Astrocyte of the spinal cord (primary cell): ENCODE measurements around the gene CACNA1F.

ENCODE experiments used
- DNase-seq: peaks from one replicate; pipeline ENCODE4 v3.0.0; 2011; ENCODE audit warnings: low read depth, low spot score
- H3K4me3 ChIP-seq: 2 replicates; pipeline ENCODE4 v1.5.1; 2011; ENCODE audit warnings: low read depth, mild to moderate bottlenecking, low read length, moderate library complexity
- in situ Hi-C: cut with HindIII; loops from 2 replicates; pipeline ENCODE4 v1.10.0; 2017; ENCODE audit warnings: low sequenced_read_pairs
- TF ChIP-seq, protein P1 (sequence below): IDR thresholded peaks from 2 replicates; pipeline ENCODE4 v1.5.1; 2012; ENCODE audit warnings: low read depth, mild to moderate bottlenecking, low read length, inconsistent platforms

CACNA1F gene

DNA sequence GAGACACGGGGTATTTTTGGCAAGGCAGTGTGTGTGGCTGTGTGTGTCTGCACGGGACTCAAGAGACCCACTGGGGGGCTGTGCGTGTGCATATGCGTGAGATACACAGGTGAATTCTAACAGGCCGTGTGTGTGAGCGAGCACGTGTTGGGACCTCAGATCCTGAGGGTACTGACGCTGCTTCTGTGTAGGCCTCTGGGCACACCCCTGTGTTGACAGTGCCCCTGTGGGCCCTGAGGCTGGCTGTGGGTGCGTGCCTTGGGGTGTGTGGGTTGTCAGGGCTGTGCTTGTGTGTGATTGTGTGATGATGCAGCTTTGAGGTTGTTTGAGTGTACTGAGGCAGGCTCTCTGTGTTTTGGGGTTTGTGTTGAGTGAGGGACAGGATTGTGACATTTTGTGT, 17.4 kb upstream of the CACNA1F start:
- no peak overlapping the region for H3K4me3 ChIP-seq
- in situ Hi-C loops: no loop called here
- no peak for DNase-seq
- TF ChIP-seq, protein P1, sequence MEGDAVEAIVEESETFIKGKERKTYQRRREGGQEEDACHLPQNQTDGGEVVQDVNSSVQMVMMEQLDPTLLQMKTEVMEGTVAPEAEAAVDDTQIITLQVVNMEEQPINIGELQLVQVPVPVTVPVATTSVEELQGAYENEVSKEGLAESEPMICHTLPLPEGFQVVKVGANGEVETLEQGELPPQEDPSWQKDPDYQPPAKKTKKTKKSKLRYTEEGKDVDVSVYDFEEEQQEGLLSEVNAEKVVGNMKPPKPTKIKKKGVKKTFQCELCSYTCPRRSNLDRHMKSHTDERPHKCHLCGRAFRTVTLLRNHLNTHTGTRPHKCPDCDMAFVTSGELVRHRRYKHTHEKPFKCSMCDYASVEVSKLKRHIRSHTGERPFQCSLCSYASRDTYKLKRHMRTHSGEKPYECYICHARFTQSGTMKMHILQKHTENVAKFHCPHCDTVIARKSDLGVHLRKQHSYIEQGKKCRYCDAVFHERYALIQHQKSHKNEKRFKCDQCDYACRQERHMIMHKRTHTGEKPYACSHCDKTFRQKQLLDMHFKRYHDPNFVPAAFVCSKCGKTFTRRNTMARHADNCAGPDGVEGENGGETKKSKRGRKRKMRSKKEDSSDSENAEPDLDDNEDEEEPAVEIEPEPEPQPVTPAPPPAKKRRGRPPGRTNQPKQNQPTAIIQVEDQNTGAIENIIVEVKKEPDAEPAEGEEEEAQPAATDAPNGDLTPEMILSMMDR: no peak

DNA sequence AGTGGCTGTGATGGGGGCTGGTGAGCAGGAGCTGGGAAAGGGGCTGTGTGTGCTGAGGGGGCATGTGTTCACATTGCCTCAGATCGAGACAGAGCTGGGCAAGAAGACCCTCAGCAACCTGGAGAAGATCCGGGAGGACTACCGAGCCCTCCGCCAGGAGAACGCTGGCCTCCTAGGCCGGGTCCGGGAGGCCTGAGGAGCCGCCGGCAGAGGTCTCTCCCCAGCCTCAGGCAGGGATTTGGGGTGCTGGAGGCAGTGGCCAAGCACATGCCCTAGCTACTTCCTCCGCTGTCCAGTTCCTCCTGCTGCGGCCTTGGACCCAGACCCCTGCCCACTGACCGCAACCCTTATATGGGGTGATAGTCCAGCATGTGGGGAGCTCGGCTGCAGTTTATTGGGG, 16.9 kb upstream of the CACNA1F start:
- no peak for DNase-seq
- in situ Hi-C loops: no loop called here
- H3K4me3 ChIP-seq: no peak overlapping the region
- TF ChIP-seq, protein P1: no peak

DNA sequence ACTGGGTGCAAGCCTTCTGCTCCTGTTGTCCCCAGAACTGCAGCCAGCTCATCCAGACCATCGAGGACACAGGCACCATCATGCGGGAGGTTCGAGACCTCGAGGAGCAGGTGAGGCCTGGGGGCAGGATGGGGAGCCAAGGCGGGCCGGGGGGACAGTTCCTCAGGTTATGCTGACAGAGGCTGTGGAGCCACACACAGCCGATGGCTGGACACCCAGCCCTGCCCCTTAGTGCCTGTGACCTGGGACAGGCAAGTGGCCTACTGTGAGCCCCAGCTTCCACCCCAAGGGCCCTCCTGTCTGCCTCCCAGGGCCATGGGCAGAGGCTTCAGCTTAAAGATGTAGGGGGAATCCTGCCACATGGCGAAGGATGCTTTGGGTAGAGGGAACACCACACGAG, 16.5 kb upstream of the CACNA1F start:
- TF ChIP-seq, protein P1: no peak
- in situ Hi-C loops: no loop called here
- H3K4me3 ChIP-seq: no peak overlapping the region
- DNase-seq: no peak

DNA sequence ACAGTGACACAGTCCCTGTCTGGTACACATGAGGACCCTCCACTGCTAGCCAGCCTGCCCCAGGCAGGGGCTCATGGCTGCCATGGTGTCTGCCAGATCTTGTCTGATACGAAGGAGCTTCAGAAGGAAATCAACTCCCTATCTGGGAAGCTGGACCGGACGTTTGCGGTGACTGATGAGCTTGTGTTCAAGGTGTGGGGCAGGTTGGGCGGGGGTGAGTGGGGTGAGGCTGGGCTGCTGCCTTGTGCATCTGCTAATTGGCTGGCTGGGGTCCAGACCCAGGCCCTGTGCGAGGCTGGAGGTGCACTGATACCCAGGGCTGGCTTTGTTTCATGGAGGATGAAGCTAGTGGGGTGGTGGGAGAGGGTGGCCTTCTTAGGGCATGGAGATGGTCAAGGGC, 15.9 kb upstream of the CACNA1F start:
- DNase-seq: no peak
- no peak overlapping the region for H3K4me3 ChIP-seq
- TF ChIP-seq, protein P1: no peak
- in situ Hi-C loops: no loop called here

DNA sequence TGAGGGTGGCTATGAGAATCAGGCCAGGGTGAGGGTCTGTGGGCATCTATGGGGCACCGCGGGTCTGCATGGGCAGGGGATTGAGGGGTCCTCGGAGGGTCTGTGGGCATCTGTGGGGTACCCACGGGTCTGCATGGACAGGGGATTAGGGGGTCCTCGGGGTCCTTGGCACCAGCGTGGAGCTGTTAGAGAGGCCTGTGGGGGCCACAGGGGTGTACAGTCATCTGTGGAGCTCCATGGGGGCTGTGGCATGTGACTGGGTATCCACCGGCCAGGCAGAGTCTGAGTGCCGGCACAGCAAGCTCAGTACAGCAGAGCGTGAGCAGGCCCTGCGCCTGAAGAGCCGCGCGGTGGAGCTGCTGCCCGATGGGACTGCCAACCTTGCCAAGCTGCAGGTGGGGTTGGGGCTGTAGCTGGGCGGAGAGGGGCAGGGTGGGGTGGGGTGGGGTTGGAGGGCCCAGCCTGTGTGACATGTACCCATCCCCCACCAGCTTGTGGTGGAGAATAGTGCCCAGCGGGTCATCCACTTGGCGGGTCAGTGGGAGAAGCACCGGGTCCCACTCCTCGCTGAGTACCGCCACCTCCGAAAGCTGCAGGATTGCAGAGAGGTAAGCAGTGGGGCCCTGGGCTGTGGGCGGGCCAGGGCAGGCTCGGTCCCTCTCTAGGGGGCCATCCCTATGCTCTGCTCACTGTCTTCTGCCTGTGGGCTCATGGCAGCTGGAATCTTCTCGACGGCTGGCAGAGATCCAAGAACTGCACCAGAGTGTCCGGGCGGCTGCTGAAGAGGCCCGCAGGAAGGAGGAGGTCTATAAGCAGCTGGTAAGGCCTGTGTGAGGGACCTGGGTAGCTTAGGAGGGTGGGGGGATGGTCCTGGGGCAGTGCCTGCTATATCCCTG, 15.0 kb upstream of the CACNA1F start:
- in situ Hi-C loops: no loop called here
- TF ChIP-seq, protein P1: no peak
- no peak for DNase-seq
- H3K4me3 ChIP-seq: no peak overlapping the region

DNA sequence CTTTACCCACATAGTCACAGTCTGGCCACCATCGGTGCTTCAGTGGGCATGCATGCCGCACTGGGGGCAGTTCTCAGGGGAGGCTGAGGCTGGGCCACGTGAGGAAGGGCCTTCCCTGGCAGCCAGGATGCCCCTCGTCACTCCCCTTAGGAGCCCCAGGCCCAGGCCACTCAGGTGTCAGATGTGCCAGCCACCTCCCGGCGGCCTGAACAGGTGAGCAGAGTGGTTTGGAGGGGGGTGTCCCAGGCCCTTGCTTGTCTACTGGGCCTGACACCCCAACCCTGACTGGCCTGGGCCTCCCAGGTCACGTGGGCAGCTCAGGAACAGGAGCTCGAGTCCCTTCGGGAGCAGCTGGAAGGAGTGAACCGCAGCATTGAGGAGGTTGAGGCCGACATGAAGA, 14.2 kb upstream of the CACNA1F start:
- H3K4me3 ChIP-seq: no peak overlapping the region
- TF ChIP-seq, protein P1: no peak
- in situ Hi-C loops: no loop called here
- no peak for DNase-seq
